EL (cell line): ENCODE data around the gene CCDC134.
"Not testable (repeated sequence)": the region's sequence is repeated elsewhere in the genome, so short reads cannot be mapped to it uniquely, and the experiment has no call there.

Experiments used
- DNase-seq: peaks from one replicate; pipeline ENCODE4 v3.0.0-alpha.2; 2016

Gene CCDC134

GRCh38 chr22:41845380-41846267 is 45.1 kb downstream of the CCDC134 start:
- DNase-seq, result no peak

DNA sequence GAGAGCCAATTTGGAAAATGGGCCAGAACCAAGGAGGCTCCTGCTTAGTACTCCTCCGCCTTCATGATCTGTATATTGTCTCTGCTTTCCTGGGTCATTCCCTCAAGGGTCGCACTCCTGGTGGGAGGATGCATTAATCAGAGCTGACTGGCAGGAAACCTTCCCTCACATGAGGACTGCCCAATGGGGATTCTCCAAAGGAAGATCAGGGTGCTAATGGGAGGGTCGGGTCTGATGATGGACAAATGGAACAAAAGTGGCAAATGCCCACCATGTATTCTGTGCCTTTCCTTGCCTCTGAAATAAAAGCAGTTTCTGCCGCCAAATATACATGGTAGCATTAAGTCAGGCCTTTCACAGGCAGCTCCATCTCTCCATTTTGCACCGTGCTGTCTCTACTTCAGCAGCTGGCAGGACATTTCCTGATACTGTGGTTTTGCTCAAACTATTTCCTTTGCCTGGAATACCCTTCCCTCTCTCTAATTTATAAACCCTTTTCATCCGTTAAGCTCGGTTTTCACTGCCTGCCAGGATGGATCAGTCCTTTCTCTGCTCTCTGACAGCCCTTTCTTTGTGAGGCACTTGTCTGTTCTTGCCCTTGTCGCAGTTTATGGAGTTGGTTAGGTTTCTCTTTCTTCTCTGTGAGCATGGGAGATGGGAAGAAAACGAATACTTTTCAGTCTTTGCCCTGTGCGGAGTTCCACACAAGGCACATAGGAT is 45.9 kb downstream of the CCDC134 start:
- no peak for DNase-seq

GRCh38 chr22:41847300-41847699 is 46.8 kb downstream of the CCDC134 start:
- DNase-seq, result no peak

DNA sequence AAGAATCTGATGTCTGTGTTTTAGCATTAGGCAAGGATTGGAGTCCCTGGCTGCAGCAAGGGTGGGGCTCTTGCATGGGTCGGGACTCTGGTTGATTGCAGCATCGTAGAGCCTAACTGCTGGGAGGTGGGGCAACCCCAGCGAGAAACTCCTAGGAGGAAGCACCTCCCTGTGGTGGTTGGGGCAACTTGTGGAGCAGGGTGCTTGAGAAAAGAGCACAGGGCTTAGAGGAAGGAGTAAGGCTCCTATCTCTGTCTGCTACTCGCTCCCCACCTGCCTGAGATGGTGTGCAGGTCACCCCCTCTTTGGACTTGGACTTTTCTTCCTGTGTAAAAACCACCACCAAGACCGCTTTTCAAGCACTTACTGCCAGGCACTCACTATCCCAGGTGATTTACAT is 48.0 kb downstream of the CCDC134 start:
- DNase-seq, result no peak

- DNase-seq, result no peak
Observed at GRCh38 chr22:41856469-41856868, 56.0 kb downstream of the CCDC134 start.

DNA sequence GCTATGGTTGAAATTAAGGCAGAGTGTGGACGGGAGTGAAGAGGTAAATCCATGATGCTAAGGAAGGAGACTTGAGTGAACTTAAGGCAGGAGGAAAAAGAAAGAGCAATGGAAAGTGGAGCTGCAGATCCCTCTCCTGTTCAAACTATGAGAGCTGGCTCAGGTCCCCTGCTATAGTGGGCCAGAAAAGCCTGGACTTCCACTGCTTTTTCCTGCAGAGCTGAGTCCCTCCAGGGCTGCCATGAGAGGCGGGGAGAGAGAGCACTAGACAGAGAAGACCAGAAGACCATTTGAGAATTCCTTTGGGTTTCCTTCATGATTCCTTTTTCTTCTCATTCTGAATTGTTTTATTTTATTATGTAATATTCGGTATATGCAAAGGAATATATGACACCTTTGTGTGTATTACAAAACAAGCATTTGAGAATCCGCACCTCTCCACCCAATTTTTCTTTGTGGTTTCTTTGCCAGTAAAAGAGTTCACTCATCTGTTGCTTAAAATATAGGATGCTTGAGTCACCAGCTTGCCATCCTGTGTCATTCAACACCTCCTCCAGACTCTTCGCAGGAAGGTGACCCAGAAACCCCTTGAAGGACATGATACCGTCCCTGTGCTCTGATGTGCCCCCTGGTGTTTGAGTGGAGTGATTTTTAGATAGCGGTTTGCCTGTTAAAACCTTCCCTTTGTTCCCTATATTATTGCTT is 56.8 kb downstream of the CCDC134 start:
- DNase-seq, result peak; percentile 80

DNA sequence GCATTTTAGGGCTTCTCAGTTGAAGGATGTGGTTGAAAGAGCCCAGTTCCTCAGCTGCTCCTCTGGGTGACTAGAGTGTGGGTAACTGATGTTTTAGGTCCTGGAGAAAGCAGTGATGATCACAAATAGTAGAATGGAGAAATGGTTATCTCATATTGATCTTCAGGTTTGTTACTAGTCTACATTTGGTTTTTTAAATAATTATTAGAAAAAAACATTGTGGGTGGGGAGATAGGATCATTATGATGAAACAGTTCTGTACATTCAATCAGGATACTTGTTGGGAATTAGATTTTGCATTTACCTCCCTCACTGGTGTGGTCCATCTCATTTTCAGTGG is 57.4 kb downstream of the CCDC134 start:
- no peak for DNase-seq

GRCh38 chr22:41862160-41862529 is 61.7 kb downstream of the CCDC134 start:
- DNase-seq, result no peak

- peak; percentile 10 for DNase-seq
Observed at GRCh38 chr22:41862530-41863266, 62.2 kb downstream of the CCDC134 start.

GRCh38 chr22:41863472-41863871 is 63.0 kb downstream of the CCDC134 start:
- no peak for DNase-seq

DNA sequence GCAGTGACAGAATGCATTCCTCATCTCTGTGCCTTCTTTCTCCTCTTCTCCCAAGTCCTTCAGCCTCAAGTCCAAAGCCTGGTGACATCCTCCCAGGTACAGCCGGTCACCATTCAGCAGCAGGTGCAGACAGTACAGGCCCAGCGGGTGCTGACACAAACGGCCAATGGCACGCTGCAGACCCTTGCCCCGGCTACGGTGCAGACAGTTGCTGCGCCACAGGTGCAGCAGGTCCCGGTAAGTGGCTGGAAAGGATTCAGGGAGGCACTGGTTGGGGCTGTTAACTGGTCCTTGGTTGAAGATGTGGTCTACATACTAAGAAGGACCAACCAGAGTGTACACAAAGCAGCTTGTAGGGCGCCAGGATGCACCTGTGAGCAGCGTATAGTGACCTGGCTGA is 68.1 kb downstream of the CCDC134 start:
- no peak for DNase-seq

GRCh38 chr22:41870081-41870480 is 69.6 kb downstream of the CCDC134 start:
- DNase-seq, result not testable (repeated sequence)

DNA sequence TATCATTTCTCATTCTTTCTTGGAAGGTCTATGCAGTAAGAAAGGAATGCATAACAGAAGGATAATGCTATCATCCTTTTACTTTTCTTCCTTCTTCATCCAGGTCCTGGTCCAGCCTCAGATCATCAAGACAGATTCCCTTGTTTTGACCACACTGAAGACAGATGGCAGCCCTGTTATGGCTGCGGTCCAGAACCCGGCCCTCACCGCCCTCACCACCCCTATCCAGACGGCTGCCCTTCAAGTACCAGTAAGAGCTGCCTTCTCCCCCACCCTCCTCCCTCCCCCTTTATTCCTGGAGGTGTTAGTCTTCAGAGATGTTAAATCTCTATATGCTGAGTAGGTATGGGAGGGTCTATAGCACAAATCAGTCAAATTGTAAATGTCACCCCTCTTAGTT is 70.3 kb downstream of the CCDC134 start:
- DNase-seq, result no peak

- DNase-seq, result no peak
Observed at GRCh38 chr22:41873391-41873790, 72.9 kb downstream of the CCDC134 start.

- no peak for DNase-seq
Observed at GRCh38 chr22:41874090-41874489, 73.6 kb downstream of the CCDC134 start.

DNA sequence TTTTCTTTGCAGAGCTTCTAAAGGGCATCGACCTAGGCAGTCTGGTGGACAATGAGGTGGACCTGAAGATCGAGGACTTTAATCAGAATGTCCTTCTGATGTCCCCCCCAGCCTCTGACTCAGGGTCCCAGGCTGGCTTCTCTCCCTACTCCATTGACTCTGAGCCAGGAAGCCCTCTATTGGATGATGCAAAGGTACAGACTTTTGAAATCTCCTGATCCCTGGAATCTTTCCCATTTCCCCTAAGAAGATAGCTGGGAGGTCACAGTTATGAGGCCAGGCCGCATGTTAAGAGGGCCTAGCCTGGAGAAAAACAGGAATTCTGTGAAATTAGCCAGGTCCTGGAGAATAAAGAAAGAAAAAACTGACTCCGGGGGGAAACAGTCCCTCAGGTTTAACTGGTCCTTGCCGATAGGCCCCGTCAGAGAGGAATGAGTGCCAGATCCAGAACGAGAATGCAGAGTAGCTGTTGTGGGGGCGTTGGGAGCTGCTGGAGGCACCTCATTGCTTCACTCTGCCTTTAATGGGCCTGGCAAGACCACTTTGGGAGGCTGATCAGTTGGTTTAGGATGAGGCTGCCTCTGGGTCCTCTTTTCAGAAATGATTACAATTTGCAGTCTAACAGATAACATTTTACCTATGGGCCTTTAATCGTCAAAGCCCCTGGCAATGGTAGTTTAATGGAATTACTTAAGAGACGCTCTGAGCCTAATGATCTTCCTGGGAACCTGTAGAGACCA is 75.2 kb downstream of the CCDC134 start:
- DNase-seq, result no peak
